Epidermal melanocyte (primary cell): ENCODE results near the gene NME4.
"Not testable (repeated sequence)": the region's sequence is repeated elsewhere in the genome, so short reads cannot be mapped to it uniquely, and the experiment has no call there.

Experiments used
- DNase-seq: peaks from one replicate; pipeline ENCODE4 v3.0.0; 2011; ENCODE audit warnings: low spot score; ENCODE audit not compliant: insufficient read length

The NME4 gene

DNA sequence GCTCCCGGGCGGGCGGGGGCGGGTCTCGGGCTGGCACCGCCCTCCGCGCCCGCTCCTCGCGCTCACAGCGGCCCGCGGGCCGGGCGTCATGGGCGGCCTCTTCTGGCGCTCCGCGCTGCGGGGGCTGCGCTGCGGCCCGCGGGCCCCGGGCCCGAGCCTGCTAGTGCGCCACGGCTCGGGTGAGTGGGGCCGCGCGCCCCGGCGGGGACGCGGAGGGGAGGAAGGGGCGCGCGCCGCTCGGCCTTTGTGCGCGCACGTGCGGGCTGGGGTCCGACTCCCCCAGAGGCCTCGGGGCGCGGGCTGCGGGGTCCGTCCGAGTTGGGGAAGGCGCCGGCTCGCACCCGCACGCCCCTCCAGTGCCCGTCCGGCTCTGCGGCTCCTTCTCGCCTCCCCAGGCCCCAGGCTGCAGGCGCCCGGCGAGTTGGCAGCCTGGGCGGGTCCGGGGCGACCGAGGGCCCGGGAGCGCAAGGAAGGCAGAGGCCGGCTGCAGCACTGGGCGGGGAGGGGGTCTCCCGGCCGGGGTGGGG is at the start of gene NME4:
Gene NME4, plus strand, starts transcription at position 65 of the 527 bp plus-strand sequence. Its CDS starts 24 bp downstream, at position 89.
- no peak for DNase-seq

- DNase-seq: no peak
Measured at GRCh38 chr16:347203-347602, 49.8 kb upstream of the NME4 start.

DNA sequence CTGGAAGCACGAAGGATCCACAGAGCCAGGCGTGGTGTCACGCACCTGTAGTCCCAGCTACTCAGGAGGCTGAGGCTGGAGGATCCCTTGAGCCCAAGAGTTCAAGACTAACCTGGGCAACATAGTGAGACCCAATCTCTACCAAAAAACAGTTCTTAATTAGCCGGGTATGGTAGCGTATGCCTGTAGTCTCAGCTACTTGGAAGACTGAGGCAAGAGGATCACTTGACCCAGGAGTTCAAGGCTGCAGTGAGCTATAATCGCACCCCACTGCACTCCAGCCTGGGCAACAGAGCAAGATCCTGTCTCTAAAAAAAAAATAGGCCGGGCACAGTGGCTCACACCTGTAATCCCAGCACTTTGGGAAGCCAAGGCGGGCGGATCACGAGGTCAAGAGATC is 48.5 kb upstream of the NME4 start:
- DNase-seq: not testable (repeated sequence)

DNA sequence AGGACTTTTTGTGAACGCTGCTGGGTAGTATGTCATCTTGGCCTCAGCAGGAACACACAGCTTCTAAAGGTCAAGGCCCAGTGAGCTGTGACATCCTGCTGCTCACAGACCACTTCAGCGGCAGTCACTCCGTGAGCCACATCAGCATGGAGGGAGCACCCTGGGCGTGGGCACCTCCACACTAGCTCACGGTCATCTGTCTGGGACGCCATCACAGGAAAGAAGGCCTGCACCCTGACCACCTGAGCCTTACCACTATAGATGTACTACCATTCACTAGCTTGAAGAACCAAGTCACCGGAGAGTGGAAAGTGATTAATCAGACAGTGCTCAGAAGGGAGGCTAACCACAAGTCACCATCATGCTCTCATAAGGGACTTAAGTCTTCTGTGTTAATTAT is 47.8 kb upstream of the NME4 start:
- no peak for DNase-seq

- no peak for DNase-seq
Measured at GRCh38 chr16:350203-350602, 46.8 kb upstream of the NME4 start.

DNA sequence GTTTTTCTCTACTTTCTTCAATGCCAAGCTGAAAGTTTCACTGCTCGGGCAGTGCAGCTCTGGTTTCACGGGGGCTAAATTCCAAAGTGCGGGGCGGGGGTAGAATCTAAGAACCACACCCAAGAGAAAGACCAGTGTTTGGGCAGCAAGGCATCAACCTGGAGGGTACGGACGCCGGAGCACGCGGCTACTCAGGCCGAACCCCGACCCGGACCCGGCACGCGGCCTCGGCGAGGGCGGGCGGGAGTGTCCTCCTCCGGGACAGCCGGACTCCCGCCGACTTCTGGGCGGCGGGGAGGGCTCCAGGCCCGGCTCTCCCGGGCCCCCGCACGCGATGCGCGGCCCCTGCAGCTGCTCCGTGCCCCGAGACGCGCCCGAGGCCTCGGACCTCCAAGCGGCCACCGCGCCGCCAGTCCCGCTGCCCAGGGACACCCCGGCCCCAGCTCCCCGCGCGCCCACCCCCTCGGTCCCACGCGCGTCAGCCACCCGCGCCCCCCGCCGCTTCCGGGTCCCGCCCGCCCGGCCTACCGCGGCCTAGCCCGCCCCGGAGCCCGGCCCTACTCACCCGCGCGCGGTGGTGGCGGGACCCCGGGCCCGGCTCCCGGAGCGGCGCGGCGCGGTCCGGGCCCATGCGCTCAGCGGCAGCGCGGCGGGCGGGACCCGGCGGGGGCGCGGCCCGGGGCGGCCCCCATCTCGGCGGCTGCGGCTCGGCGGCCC is 45.0 kb upstream of the NME4 start:
- DNase-seq: no peak

GRCh38 chr16:352547-353403 is 44.2 kb upstream of the NME4 start, which contains the start of gene AXIN1:
AXIN1 (minus strand) TSS chr16:352723; CDS start chr16:347025, 5,698 bp downstream.
- peak; percentile 89 for DNase-seq

DNA sequence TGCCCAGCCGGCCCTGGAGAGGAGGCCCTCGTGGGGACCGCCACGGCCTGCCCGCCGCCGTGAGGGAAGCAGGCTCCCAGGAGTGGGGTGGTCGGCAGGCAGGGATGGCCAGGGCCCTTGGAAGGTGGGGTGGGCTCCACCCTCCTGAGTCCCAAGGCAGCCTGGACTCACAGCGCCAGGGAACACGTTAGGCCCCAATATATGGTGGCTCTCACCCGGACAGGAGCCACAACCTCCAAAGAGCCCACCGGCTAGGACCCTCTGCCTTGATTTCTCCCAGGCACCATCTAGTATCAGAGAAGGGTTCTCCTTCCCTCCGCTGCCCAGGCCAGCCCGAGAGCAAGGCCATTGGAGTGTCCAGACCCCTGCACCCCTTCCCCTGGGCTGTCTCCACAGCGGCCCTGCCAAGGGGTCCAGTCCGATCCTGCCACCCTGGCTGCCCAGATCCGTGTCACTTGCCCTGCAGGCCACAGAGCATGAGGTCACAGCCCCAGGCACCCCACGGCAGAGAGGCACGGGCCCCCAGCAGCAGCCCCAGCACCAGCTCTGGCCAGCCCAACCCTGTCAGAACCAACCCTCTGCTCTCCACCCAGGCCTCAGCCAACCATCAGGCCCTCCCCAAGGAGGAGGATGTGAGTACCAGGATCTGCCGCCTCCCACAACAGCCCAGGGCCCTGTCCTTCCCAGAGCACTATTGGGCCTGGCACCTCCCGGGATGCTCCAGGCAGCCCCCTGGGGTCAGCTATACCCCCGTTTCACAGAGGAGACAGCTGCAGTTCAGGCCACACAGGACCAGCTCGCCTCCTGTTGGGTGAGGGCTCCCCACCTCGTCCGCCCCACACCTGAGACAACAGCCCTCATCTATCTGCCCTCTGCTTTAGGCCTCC is 43.4 kb upstream of the NME4 start:
- no peak for DNase-seq

- no peak for DNase-seq
Measured at GRCh38 chr16:354291-354881, 42.6 kb upstream of the NME4 start.

DNA sequence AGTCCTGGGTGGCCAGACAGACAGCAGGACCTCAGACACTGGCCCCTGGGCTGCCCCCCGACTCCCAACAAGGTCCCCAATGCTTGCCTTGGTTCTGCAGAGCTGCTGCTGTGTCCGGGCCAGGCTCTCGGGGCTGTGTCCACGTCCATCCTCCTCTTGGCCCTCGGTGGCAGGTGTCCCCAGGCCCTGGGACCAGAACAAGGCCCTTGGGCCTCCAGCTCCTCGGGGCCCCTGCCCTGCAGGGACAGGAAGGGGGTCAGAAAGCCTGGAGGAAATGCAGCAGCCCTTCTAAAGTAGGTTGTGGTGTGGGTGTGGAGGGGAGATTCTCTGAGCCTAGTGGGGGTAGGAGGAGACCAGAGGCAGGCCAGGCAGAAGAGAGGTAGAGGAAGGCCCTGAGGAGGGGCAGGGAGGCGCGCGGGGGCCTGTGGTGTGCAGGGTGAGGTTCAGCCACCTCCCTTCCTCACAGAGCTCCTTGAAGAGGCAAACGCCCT is 42.0 kb upstream of the NME4 start:
- no peak for DNase-seq

- DNase-seq: no peak
Measured at GRCh38 chr16:356741-357140, 40.3 kb upstream of the NME4 start.

DNA sequence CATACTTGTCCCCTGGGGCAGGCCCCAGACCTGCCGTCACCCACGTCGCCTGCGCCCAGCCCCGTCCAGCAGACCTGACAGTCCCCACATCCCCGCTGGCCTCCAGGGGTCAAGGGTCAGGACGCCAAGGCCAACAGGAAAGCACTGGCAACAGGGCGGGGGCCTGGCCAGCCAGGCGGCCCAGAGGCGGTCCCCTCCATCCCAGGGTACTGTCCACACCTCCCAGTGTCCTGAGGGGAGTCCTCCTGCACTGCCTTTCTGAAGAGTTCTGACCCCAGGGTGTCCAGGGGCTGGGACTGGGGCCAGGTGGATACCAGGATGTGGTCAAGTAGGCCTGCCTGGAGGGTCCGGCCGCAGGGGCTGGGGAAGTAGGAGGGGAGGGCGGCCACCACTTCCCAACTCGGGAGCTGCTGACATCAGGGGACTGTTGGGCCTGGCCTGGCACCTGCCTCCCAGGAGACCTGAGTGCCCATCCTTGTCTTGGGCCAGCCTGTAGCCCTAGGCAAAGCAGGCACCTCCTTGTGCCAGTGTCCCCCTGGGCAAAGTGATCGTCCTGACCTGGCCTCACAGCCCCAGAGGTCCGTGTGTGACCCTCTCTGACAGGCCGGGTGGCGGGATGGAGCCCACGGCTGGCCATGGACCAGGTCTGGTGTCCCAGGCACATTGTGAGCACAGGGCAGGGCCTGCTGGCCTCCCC is 37.8 kb upstream of the NME4 start:
- DNase-seq: no peak

DNA sequence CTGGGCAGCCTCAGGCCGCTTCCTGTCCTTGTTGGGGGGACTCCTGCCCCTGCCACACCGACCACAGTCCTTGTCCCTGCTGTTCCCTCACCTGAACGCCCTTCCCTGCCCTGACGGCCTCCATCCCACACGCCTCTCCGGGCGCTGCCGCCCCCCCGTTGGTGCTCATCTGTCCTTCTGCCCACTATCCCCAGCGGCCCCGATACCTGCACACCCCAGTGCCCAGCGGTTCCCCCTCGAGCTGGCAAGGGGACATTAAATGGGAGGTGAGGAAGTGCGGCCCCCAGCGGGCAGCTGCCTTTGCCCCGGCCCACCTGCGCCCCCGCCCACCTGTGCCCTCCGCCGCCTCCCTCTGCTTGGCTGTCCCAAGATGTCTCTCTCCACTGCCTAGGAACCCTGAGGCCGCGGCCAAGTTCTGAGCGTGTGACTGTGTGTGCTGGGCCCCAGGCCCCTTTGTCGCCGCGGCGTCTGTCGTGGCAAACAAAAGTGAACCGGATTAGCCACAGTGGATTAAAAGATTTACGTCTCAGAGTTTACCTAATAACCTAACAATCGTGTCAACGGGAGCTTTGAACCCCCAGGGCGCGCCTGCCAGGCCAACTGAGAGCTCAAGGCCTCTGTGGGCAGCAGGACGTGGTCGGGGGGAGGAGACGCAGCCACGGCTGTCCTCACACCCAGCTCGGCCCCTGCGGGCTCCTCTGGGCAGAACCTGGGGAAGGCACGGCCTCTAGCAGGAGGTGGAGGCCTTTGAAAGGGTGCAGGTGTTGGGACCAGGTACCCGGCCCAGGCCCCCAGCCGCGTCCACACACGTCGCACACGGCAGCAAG is 36.9 kb upstream of the NME4 start:
- no peak for DNase-seq

- no peak for DNase-seq
Measured at GRCh38 chr16:360698-361336, 36.2 kb upstream of the NME4 start.

- no peak for DNase-seq
Measured at GRCh38 chr16:361341-361871, 35.6 kb upstream of the NME4 start.

- DNase-seq: peak; percentile 81
Measured at GRCh38 chr16:361872-362701, 34.9 kb upstream of the NME4 start.

- not testable (repeated sequence) for DNase-seq
Measured at GRCh38 chr16:362702-362999, 34.3 kb upstream of the NME4 start.
